T-helper 1 cell treated with Interleukin-12 subunit alpha and Interleukin-12 subunit beta and Interleukin-4 antibody, amounts not matched to agents 30 μg/mL and 1 μg/mL, for 36 hours (primary cell): Measurements from ENCODE around the gene IL6ST.
A peak's percentile ranks its signal among the peaks of the same experiment; 100 is the strongest.
"Not testable (repeated sequence)": the region's sequence is repeated elsewhere in the genome, so short reads cannot be mapped to it uniquely, and the experiment has no call there.

Source experiments
- H3K27ac Mint-ChIP-seq: one replicate; pipeline ENCODE4 v1.8.0; 2021; ENCODE audit warnings: mild to moderate bottlenecking, mixed read lengths
- H3K27me3 Mint-ChIP-seq: one replicate; pipeline ENCODE4 v1.8.0; 2021; ENCODE audit warnings: low read depth, mixed read lengths
- H3K36me3 Mint-ChIP-seq: one replicate; pipeline ENCODE4 v1.8.0; 2021; ENCODE audit warnings: low read depth, mixed read lengths
- H3K4me1 Mint-ChIP-seq: one replicate; pipeline ENCODE4 v1.8.0; 2021; ENCODE audit warnings: low read depth, mixed read lengths
- H3K4me3 Mint-ChIP-seq: one replicate; pipeline ENCODE4 v1.8.0; 2021; ENCODE audit warnings: mild to moderate bottlenecking, moderate library complexity, mixed read lengths
- H3K9me3 Mint-ChIP-seq: one replicate; pipeline ENCODE4 v1.8.0; 2021; ENCODE audit warnings: mixed read lengths

IL6ST gene

DNA sequence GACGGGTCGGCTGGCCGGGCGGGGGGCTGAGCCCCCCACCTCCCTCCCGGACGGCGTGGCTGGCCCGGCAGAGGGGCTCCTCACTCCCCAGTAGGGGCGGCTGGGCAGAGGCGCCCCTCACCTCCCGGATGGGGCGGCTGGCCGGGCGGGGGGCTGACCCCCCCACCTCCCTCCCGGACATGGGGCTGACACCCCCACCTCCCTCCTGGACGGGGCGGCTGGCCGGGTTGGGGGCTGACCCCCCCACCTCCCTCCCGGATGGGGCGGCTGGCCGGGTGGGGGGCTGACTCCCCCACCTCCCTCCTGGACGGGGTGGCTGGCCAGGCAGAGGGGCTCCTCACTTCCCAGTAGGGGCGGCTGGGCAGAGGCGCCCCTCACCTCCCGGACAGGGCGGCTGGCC, 19.9 kb upstream of the IL6ST start:
- H3K4me3 Mint-ChIP-seq, H3K9me3 Mint-ChIP-seq, H3K27me3 Mint-ChIP-seq, H3K36me3 Mint-ChIP-seq, H3K27ac Mint-ChIP-seq: not testable (repeated sequence)
- H3K4me1 Mint-ChIP-seq: peaks cover 26% of the 10 kb centered on the region

DNA sequence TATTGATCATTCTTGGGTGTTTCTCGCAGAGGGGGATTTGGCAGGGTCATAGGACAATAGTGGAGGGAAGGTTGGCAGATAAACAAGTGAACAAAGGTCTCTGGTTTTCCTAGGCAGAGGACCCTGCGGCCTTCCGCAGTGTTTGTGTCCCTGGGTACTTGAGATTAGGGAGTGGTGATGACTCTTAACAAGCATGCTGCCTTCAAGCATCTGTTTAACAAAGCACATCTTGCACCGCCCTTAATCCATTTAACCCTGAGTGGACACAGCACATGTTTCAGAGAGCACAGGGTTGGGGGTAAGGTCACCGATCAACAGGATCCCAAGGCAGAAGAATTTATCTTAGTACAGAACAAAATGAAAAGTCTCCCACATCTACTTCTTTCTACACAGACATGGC, 19.2 kb upstream of the IL6ST start:
- peaks cover 19% of the 10 kb centered on the region for H3K4me1 Mint-ChIP-seq
- not testable (repeated sequence) for H3K27me3 Mint-ChIP-seq, H3K27ac Mint-ChIP-seq

DNA sequence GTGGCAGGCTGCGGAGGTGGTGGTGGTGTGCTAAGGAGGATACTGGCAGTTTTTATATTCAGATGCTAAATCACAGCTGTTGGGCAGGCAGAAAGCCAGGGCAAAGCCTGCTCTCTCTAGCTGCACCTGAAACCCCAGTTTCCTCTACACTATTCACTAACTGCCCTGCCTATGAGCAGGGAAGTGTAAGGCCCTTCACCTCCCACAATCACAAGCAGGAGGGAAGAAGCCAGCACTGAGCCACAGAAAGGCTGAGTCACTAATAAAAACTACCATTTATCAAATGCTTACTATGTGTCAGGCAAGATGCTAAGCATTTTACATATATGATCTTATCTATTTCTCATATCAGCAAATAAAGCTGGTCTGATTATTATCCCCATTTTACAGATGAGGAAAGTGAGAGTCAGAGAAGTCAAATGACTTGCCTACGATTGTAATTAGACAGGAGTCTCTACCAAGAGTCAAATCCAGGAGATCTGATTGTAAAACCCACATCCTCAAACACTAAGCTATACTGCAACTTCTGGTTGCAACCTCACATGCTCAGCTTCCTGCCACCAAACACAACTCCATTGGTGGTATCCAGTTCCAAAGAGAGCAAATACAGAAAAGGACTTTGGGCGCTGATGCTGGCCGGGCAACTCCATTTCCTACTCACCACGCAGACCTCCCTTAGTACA, 17.7 kb upstream of the IL6ST start:
- Mint-ChIP-seq H3K36me3 (peaks cover 8% of the 10 kb centered on the region), H3K4me3 (peak overlapping the region; percentile 46), H3K4me1 (peaks cover 17% of the 10 kb centered on the region), H3K27me3 (peaks cover 4% of the 10 kb centered on the region), H3K9me3 (peaks cover 9% of the 10 kb centered on the region), H3K27ac (peak overlapping the region; percentile 80)

More for the DNA sequence above, 19.2 kb upstream of the IL6ST start:
- H3K4me3 Mint-ChIP-seq, H3K9me3 Mint-ChIP-seq, H3K36me3 Mint-ChIP-seq: not testable (repeated sequence)

DNA sequence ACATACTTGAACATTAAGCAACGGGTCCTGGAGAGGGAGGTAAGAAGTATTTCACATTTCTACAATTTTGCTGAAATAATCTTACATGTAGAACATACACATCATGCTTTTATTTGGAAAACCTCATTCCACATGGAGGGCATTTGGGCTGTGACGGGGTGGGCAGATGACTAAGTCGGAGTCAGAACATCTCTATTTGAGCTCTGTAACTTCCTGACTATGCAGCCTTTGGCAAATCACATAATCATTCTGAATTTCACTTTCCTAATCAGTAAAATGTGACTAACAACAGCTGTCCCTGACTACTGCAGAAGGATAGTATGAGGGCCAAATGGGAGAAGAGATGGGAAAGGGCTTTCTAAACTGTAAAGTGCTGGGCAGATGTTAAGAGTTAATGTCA, 17.1 kb upstream of the IL6ST start:
- peaks cover 18% of the 10 kb centered on the region for H3K4me1 Mint-ChIP-seq
- H3K4me3 Mint-ChIP-seq: peak overlapping the region; percentile 46
- peaks cover 9% of the 10 kb centered on the region for H3K9me3 Mint-ChIP-seq
- peak overlapping the region; percentile 80 for H3K27ac Mint-ChIP-seq
- H3K27me3 Mint-ChIP-seq: peaks cover 4% of the 10 kb centered on the region
- peaks cover 8% of the 10 kb centered on the region for H3K36me3 Mint-ChIP-seq

DNA sequence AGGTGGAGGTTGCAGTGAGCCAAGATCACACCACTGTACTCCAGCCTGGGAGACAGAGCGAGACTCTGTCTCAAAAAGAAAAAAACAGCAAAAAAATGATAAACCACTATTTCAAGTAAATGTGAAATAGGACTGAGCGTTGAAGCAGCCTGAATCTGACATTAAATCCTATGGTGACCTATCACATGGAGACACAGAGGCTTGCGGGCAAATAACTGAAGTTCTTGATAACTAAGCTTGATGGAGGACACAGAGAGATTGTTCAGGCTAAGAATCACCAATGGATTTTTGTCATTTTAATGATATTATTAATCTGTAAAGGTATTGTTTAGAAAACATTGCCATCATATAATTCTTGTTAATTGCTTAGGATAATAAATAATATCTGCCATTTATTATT, 15.7 kb upstream of the IL6ST start:
- Mint-ChIP-seq H3K27ac (no peak overlapping the region), H3K9me3 (peaks cover 3% of the 10 kb centered on the region), H3K4me1 (peaks cover 31% of the 10 kb centered on the region), H3K4me3 (no peak overlapping the region), H3K36me3 (peaks cover 4% of the 10 kb centered on the region), H3K27me3 (peaks cover 3% of the 10 kb centered on the region)

DNA sequence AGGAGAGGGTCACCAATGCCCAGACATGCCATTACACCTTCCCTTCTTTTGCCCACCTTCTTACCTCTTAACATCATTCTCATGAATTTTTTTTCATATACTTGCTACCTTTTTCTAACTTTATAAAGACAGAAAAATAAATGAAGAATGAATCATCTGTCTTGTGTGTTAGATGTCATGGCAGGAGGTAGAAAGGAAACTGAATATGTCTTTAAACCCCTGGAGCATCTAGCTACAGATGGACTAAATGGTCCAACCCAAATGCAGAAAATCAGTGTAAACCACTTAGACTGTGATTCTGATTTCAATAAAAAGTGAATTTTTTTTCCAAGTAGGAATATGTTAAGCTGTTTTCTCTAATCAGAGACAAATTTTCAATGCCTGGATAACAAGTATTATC, 11.8 kb upstream of the IL6ST start:
- H3K9me3 Mint-ChIP-seq: peaks cover 5% of the 10 kb centered on the region
- no peak overlapping the region for H3K4me3 Mint-ChIP-seq
- H3K27me3 Mint-ChIP-seq: peaks cover 7% of the 10 kb centered on the region
- peaks cover 21% of the 10 kb centered on the region for H3K4me1 Mint-ChIP-seq
- peak overlapping the region; percentile 21 for H3K27ac Mint-ChIP-seq
- peaks cover 3% of the 10 kb centered on the region for H3K36me3 Mint-ChIP-seq

DNA sequence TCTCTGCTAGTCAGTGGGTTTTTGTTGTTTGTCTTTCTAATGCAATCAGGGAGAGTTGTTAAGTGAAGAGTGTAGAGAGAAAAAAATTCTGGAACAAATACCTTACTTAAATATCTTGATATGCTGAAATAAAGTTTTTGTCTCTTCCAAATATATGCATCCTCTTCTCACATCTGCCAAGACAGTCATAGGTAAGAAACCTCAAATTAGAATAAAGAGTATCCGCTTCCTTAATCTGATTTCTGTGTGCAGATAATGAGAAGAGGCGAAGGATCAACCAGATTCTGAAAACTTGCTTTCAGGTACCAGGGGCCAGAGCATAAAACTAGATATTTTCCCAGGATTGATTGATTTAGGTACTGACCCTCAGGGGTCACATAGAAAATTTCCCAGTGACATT, 11.3 kb upstream of the IL6ST start:
- H3K27me3 Mint-ChIP-seq: peaks cover 7% of the 10 kb centered on the region
- H3K36me3 Mint-ChIP-seq: peaks cover 3% of the 10 kb centered on the region
- H3K4me1 Mint-ChIP-seq: peaks cover 19% of the 10 kb centered on the region
- peaks cover 5% of the 10 kb centered on the region for H3K9me3 Mint-ChIP-seq
- no peak overlapping the region for H3K27ac Mint-ChIP-seq
- no peak overlapping the region for H3K4me3 Mint-ChIP-seq

DNA sequence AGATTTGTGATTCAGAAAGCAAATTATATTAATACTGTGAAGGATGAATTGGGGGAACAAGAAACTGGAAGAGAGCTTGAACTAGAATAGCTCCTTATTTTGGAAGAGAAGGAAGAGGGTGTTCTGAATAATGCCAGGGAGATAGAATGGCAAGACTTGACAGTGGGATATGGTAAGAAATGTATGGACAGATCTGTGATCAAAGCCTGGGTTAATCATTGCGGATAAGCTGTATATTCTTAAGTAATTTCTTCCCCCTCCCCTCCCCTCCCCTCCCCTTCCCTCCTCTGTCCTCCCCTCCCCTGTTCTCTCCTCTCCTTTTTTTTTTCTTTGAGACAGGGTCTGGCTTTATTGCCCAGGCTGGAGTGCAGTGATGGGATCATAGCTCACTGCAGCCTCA, 10.1 kb upstream of the IL6ST start:
- no peak overlapping the region for H3K4me3 Mint-ChIP-seq
- H3K9me3 Mint-ChIP-seq: peaks cover 5% of the 10 kb centered on the region
- H3K27me3 Mint-ChIP-seq: peaks cover 7% of the 10 kb centered on the region
- H3K27ac Mint-ChIP-seq: no peak overlapping the region
- H3K36me3 Mint-ChIP-seq: peaks cover 3% of the 10 kb centered on the region
- peaks cover 19% of the 10 kb centered on the region for H3K4me1 Mint-ChIP-seq

DNA sequence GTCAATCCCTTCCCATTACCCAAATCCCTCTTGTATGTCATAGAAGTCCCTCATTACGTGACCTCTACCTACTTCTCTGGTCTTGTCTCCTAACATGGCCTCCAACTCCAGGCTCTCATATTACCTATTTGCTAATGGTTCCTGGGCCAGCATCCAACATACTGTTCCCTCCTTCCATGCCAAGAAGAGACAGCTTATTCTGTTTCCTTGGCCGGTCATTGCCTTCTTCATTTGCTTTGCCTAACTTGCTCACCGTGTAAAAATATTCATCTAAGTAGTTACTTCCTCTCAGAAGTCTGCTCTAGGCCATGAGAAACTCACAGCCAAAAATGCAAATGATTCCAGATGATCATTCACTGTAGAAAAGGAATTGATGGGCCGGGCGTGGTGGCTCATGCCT, 8.9 kb upstream of the IL6ST start:
- Mint-ChIP-seq H3K36me3 (peaks cover 3% of the 10 kb centered on the region), H3K4me3 (no peak overlapping the region), H3K4me1 (peaks cover 19% of the 10 kb centered on the region), H3K27me3 (peaks cover 7% of the 10 kb centered on the region), H3K27ac (no peak overlapping the region), H3K9me3 (peaks cover 5% of the 10 kb centered on the region)

DNA sequence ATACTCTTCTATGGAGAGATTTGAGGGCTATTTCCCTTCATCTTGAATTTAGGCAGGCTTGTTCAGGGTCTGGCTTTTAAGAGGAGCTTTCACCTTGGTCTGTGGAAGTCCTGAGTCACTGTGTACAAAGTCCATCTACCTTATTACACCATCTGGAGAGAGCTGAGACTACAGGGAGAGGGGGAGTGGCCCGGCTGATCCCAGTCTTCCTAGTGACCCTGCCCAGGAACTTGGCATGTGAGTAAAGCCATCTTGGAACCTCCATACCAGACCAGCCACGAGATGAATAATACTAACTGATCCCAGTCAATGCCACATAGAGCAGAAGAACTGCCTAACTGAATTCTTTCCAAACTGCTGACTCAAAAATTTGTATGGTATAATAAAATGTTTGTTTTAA, 8.4 kb upstream of the IL6ST start:
- H3K9me3 Mint-ChIP-seq: peaks cover 5% of the 10 kb centered on the region
- no peak overlapping the region for H3K27ac Mint-ChIP-seq
- peaks cover 3% of the 10 kb centered on the region for H3K36me3 Mint-ChIP-seq
- peaks cover 7% of the 10 kb centered on the region for H3K27me3 Mint-ChIP-seq
- H3K4me3 Mint-ChIP-seq: no peak overlapping the region
- H3K4me1 Mint-ChIP-seq: peaks cover 20% of the 10 kb centered on the region

DNA sequence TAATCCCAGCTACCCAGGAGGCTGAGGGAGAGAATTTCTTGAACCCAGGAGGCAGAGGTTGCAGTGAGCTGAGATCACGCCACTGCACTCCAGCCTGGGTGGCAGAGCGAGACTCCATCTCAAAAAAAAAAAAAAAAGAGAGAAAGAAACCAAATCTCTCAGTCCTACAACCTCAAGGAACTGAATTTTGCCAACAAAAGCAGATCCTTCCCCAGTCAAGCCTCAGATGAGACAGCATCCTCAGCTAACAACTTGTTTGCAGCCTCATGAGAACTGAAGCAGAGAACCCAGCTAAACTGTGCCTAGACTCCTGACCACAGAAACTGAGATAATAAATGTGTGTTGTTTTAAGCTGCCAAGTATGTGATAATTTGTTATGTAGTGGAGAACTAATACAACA, 7.5 kb upstream of the IL6ST start:
- H3K9me3 Mint-ChIP-seq: peaks cover 5% of the 10 kb centered on the region
- H3K4me3 Mint-ChIP-seq: no peak overlapping the region
- H3K27ac Mint-ChIP-seq: no peak overlapping the region
- H3K36me3 Mint-ChIP-seq: peaks cover 3% of the 10 kb centered on the region
- peaks cover 7% of the 10 kb centered on the region for H3K27me3 Mint-ChIP-seq
- peaks cover 25% of the 10 kb centered on the region for H3K4me1 Mint-ChIP-seq

DNA sequence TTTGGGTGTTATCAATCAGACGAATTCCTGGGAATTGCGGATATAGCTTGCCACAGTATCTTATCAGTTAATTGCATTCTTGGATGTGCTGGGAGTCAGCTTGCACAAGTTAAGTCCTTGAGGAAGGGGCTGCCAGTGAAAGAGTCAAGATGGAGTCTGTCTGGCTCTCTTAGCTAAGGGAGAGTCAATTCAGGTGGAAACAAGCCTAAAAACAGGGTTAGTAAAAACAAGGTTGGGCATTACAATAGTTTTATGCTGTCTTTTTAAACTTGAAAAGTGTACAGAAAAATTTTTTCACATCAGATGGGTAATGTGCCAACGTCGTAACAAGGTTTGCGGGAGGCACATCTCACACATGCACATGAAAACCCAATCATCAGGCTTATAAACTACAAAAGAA, 5.5 kb upstream of the IL6ST start:
- not testable (repeated sequence) for H3K27me3 Mint-ChIP-seq, H3K4me3 Mint-ChIP-seq, H3K9me3 Mint-ChIP-seq, H3K27ac Mint-ChIP-seq, H3K36me3 Mint-ChIP-seq
- H3K4me1 Mint-ChIP-seq: peaks cover 23% of the 10 kb centered on the region

DNA sequence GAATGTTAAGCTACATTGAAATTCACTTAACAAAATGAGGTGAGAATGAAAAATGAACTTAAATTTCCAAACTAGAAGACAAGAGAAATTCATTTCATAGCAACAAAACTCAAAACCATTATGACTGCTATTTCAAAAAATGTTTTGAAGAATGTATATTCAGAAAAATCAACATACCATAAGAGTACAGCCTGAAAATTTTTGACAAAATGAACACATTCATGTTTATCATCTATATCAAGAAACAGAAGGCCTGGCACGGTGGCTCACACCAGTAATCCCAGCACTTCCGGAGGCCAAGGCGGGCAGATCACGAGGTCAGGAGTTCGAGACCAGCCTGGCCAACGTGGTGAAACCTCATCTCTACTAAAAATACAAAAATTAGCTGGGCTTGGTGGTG, 4.2 kb upstream of the IL6ST start:
- Mint-ChIP-seq H3K27ac (no peak overlapping the region), H3K27me3 (no peaks in the 10 kb centered on the region), H3K4me3 (no peak overlapping the region), H3K36me3 (peaks cover 5% of the 10 kb centered on the region), H3K4me1 (peaks cover 23% of the 10 kb centered on the region), H3K9me3 (peaks cover 5% of the 10 kb centered on the region)

DNA sequence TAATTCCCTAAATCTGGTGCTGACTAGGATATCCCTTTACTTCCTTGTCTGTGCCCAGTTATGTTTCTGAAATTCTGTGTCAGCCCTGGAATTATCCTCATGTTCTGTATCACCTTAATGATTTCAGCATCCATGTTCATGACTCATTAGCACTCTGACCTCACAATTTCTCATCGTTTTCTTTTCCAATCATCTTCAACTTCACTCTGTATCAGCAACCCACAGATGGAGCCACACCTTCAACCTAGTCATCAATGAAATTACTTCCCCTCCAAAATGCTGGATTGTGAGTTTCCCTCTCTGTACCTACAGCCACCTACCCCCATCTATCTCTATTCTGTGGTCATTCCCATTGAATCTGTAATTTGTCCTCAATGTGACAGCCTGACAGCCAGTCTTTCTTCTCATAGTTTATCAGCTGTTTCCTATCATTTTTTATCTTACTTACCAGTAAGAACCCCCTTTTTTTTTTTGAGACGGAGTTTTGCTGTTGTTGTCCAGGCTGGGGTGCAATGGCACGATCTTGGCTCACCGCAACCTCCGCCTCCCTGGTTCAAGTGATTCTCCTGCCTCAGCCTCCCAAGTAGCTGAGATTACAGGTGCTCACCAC, 3.1 kb upstream of the IL6ST start:
- no peak overlapping the region for H3K4me3 Mint-ChIP-seq
- no peaks in the 10 kb centered on the region for H3K27me3 Mint-ChIP-seq
- peaks cover 5% of the 10 kb centered on the region for H3K9me3 Mint-ChIP-seq
- H3K4me1 Mint-ChIP-seq: peaks cover 22% of the 10 kb centered on the region
- peaks cover 9% of the 10 kb centered on the region for H3K36me3 Mint-ChIP-seq
- no peak overlapping the region for H3K27ac Mint-ChIP-seq

DNA sequence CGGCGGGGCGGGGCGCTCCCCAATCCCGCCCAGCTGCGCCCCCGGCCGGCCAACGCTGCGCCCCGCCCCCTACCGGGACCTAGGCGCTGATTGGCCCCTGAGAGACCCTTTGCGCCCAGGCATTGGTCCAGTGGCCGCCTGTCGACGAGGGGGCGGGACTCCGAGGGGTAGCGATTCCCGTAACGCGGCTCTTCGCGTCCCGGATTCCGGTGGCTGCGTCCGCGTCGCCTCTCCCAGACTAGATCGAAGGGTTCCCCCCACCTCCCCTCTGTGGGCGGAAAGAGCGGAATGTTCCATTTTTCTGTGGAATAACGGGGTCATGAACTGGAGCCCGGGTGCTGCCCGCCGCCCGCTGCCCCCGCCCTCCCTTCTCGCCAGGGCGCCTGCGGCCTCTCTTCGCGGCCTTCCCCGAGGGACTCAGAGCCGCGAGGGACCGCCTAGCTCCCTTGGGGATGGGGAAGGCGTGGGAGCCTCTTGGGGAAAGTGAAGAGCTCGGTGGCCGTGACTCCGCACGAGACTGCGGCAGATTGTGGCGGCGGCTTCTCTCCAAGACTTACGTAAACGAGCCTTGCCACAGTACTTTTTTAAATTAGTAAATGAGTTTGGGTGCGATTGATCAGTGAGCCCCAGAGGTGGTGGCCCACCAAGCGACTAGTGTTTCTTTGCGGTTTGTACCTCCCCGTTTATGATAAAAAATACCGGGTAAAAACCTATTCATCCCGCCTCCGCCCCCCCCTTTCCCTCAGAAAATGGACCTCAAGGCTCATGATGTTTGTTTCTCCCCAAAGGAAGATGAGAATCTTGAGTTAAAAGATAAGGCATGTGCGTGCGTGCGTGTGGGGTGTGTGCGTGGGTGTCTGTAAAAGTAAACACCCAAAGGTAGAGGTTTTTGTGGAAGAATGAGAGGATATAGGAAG, 493 bp upstream of the IL6ST start:
- Mint-ChIP-seq H3K4me3 (peak overlapping the region; percentile 98), H3K27ac (peak overlapping the region; percentile 97), H3K27me3 (no peaks in the 10 kb centered on the region), H3K36me3 (peaks cover 25% of the 10 kb centered on the region), H3K9me3 (peaks cover 3% of the 10 kb centered on the region), H3K4me1 (peaks cover 43% of the 10 kb centered on the region)
